ENCODE measurements around the gene FKBP9.

GRCh38 chr7:33040803-33041516 is 83.7 kb downstream of the FKBP9 start:
- TF ChIP-seq CTCF (IDR thresholded peaks at IDR 0.05; ENCODE audit: insufficient read depth, low read depth, low read length): no peak
- TF ChIP-seq EZH2 (IDR thresholded peaks at IDR 0.05; ENCODE audit: insufficient read depth, low read length): no peak

Measured in astrocyte (in vitro differentiated cells and primary cell).